HCT116 (cell line): ENCODE results near the gene BRI3BP. TPM values are rescaled to one million over a fixed set of nuclear protein-coding genes. Genes with fewer than 3 reads are reported as not detected.

ENCODE experiments used
- ATAC-seq: fragments of 200-7000 bp; cut with Tn5 transposase; 2 replicates; pipeline ENCODE4 v1.9.1; 2020; ENCODE audit warnings: mild to moderate bottlenecking, moderate library complexity
- BruUV-seq: library from RNA; stranded (reverse); fragments of 400-500 nt; replicated peaks from 2 replicates; lab custom pipeline; 2021; lab: Mats Ljungman, UMichigan
- CTCF ChIA-PET: fragments of 300-600 bp; sonication (Branson Sonifier 250); formaldehyde crosslinking; loops from one replicate; lab custom pipeline; 2021; ENCODE audit warnings: antibody characterized with exemption; lab: Charles Lee
- POLR2A ChIA-PET: fragments of 300-600, 350-600 bp; sonication (Branson Sonifier 250); formaldehyde crosslinking; loops from one replicate; lab custom pipeline; 2021; ENCODE audit warnings: antibody characterized with exemption; lab: Charles Lee
- RAD21 ChIA-PET, 2 experiments: fragments of 300-600 bp; sonication (Branson Sonifier 250); formaldehyde crosslinking; loops; one replicate each; lab custom pipeline; 2023; ENCODE audit warnings: low total read pairs in 2 of 2; ENCODE audit not compliant: uncharacterized antibody in 2 of 2, unreplicated experiment in 2 of 2, low non-redundant PET in 1 of 2; lab: Charles Lee
- DNase-seq: peaks from one replicate; pipeline ENCODE4 v3.0.0-alpha.2; 2010; ENCODE audit warnings: low read depth, low spot score
- H2AFZ ChIP-seq: fragments of 200-600 bp; shearing (Covaris generic), sonication (generic); 2 replicates; pipeline ENCODE4 v1.6.1; 2017; ENCODE audit warnings: low read depth, mixed run types, mixed read lengths, antibody characterized with exemption, low read length; ENCODE audit not compliant: poor library complexity, severe bottlenecking
- H3K27ac ChIP-seq: 2 replicates; pipeline ENCODE4 v1.5.1; 2012; ENCODE audit warnings: low read depth, low read length
- H3K27me3 ChIP-seq: fragments of 200-600 bp; sonication (generic); 2 replicates; pipeline ENCODE4 v1.6.1; 2016; ENCODE audit warnings: mixed run types, low read length, mixed read lengths; ENCODE audit not compliant: insufficient read depth
- H3K36me3 ChIP-seq, 2 experiments: fragments of 200-500 bp in 1 of 2; fragments of 200-600 bp in 1 of 2; sonication (Bioruptor generic) in 1 of 2; sonication (generic) in 1 of 2; 2 replicates each; pipeline versions ENCODE4 v1.5.1 to v1.6.1; 2014 to 2016; ENCODE audit warnings: low read length in 2 of 2, inconsistent platforms in 1 of 2, mixed read lengths in 1 of 2, mixed run types in 1 of 2; ENCODE audit not compliant: insufficient read depth in 2 of 2, control insufficient read depth in 1 of 2
- H3K4me1 ChIP-seq, 2 experiments: fragments of 200-600 bp in 1 of 2; sonication (generic) in 1 of 2; 2 replicates each; pipeline versions ENCODE4 v1.5.1 to v1.6.1; 2012 to 2017; ENCODE audit warnings: low read length in 2 of 2, inconsistent platforms in 1 of 2, mild to moderate bottlenecking in 1 of 2, mixed read lengths in 1 of 2, mixed run types in 1 of 2, moderate library complexity in 1 of 2; ENCODE audit not compliant: insufficient read depth in 2 of 2, control insufficient read depth in 1 of 2
- H3K4me2 ChIP-seq: fragments of 200-600 bp; sonication (generic); 2 replicates; pipeline ENCODE4 v1.6.1; 2017; ENCODE audit warnings: mixed run types, low read length, mixed read lengths
- H3K4me3 ChIP-seq, 2 experiments: fragments of 200-600 bp in 1 of 2; sonication (generic) in 1 of 2; replicated peaks in 1 of 2; 2 replicates each; pipeline ENCODE4 v1.5.1; 2011 to 2016; ENCODE audit warnings: low read length in 2 of 2, control low read depth in 1 of 2, low read depth in 1 of 2, mild to moderate bottlenecking in 1 of 2, mixed read lengths in 1 of 2, mixed run types in 1 of 2
- H3K79me2 ChIP-seq: fragments of 200-600 bp; sonication (generic); 2 replicates; pipeline ENCODE4 v1.6.1; 2017; ENCODE audit warnings: mild to moderate bottlenecking, mixed run types, low read length, moderate library complexity, mixed read lengths; ENCODE audit not compliant: insufficient read depth
- H3K9ac ChIP-seq: fragments of 200-600 bp; sonication (generic); 2 replicates; pipeline ENCODE4 v1.6.1; 2016; ENCODE audit warnings: low read length, mixed read lengths
- H3K9me2 ChIP-seq: fragments of 200-600 bp; sonication (generic), shearing (Covaris generic); 2 replicates; pipeline ENCODE4 v1.6.1; 2017; ENCODE audit warnings: mixed run types, mild to moderate bottlenecking, moderate library complexity; ENCODE audit not compliant: insufficient read depth
- H3K9me3 ChIP-seq, 2 experiments: fragments of 200-500 bp in 1 of 2; fragments of 200-600 bp in 1 of 2; sonication (Bioruptor generic) in 1 of 2; sonication (generic) in 1 of 2; 2 replicates each; pipeline ENCODE4 v1.6.1; 2014 to 2017; ENCODE audit warnings: low read length in 2 of 2, mixed read lengths in 2 of 2, inconsistent platforms in 1 of 2, low read depth in 1 of 2, mild to moderate bottlenecking in 1 of 2, mixed run types in 1 of 2, moderate library complexity in 1 of 2; ENCODE audit not compliant: control insufficient read depth in 1 of 2, insufficient read depth in 1 of 2
- H4K20me1 ChIP-seq: fragments of 200-600 bp; sonication (generic), shearing (Covaris generic); 2 replicates; pipeline ENCODE4 v1.6.1; 2017; ENCODE audit warnings: mixed run types, mild to moderate bottlenecking, moderate library complexity; ENCODE audit not compliant: insufficient read depth
- CEBPB ChIP-seq: IDR thresholded peaks from 2 replicates; pipeline ENCODE4 v1.6.1; 2012; ENCODE audit warnings: low read depth
- EGR1 ChIP-seq: IDR thresholded peaks from 2 replicates; pipeline ENCODE4 v1.6.1; 2012; ENCODE audit warnings: low read depth
- ELF1 ChIP-seq: IDR thresholded peaks from 2 replicates; pipeline ENCODE4 v1.6.1; 2012; ENCODE audit warnings: low read depth, borderline replicate concordance
- EZH2phosphoT487 ChIP-seq: fragments of 200-600 bp; IDR thresholded peaks from 2 replicates; pipeline ENCODE4 v1.6.1; 2018; ENCODE audit warnings: antibody characterized with exemption, borderline replicate concordance
- JUND ChIP-seq: IDR thresholded peaks from 2 replicates; pipeline ENCODE4 v1.6.1; 2012
- SIN3A ChIP-seq: IDR thresholded peaks from 2 replicates; pipeline ENCODE4 v1.6.1; 2012; ENCODE audit warnings: low read depth
- SP1 ChIP-seq: IDR thresholded peaks from 2 replicates; pipeline ENCODE4 v1.6.1; 2012; ENCODE audit warnings: low read depth
- SRF ChIP-seq: IDR thresholded peaks from 2 replicates; pipeline ENCODE4 v1.6.1; 2012; ENCODE audit warnings: low read depth
- intact Hi-C: fragments of 100-400 bp; cut with micrococcal nuclease; formaldehyde crosslinking; loops from 2 replicates; pipeline ENCODE4 v1.10.0; 2022
- total RNA-seq: library from RNA; stranded (reverse); gene quantifications from one replicate; pipeline ENCODE4 v1.2.1, GENCODE V29; 2021; ENCODE audit not compliant: unreplicated experiment
- TF ChIP-seq, protein P1 (sequence below), 3 experiments: fragments of 200-600 bp in 1 of 3; sonication (generic) in 1 of 3; IDR thresholded peaks in 2 of 3; conservative IDR thresholded peaks in 1 of 3; 2 replicates each; pipeline ENCODE4 v1.5.1; 2012 to 2017; ENCODE audit warnings: low read depth in 2 of 3, low read length in 2 of 3, antibody characterized with exemption in 1 of 3, borderline replicate concordance in 1 of 3, control low read depth in 1 of 3, mild to moderate bottlenecking in 1 of 3, mixed read lengths in 1 of 3, mixed run types in 1 of 3, moderate library complexity in 1 of 3; ENCODE audit not compliant: insufficient read depth in 1 of 3
- TF ChIP-seq, protein P2 (sequence below): IDR thresholded peaks from 2 replicates; pipeline ENCODE4 v1.6.1; 2012; ENCODE audit warnings: low read depth

The BRI3BP gene
- total RNA-seq, 1 experiment from 2014 or later: 40.1 TPM

DNA sequence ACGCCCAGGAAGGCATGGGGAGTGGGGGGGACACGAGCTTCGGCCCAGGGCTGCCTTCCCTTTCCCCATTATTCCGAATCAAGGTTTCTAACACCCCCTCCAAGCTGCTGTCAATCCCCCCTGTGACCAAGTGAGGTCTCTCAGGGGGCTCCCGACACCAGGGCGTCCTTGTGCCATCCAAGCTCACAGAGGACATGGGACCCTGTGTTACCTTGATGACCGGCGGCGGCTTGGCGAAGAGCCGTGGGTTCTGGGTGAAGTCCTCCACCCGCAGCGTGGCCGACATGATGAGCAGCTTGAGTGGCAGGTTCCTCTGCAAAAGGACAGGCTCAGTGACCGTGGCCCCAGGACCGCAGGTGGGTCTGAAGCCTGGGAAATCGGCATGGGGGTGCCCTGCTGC, 24.8 kb upstream of the BRI3BP start (continued):
- TF ChIP-seq, protein P1, sequence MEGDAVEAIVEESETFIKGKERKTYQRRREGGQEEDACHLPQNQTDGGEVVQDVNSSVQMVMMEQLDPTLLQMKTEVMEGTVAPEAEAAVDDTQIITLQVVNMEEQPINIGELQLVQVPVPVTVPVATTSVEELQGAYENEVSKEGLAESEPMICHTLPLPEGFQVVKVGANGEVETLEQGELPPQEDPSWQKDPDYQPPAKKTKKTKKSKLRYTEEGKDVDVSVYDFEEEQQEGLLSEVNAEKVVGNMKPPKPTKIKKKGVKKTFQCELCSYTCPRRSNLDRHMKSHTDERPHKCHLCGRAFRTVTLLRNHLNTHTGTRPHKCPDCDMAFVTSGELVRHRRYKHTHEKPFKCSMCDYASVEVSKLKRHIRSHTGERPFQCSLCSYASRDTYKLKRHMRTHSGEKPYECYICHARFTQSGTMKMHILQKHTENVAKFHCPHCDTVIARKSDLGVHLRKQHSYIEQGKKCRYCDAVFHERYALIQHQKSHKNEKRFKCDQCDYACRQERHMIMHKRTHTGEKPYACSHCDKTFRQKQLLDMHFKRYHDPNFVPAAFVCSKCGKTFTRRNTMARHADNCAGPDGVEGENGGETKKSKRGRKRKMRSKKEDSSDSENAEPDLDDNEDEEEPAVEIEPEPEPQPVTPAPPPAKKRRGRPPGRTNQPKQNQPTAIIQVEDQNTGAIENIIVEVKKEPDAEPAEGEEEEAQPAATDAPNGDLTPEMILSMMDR (IDR thresholded peaks at IDR 0.05 in 2 of 3, conservative IDR thresholded peaks at IDR 0.05 in 1 of 3; ENCODE audit: borderline replicate concordance in 1 of 3, insufficient read depth in 1 of 3, low read depth in 2 of 3, low read length in 2 of 3): no peak
- no peak for TF ChIP-seq ELF1

DNA sequence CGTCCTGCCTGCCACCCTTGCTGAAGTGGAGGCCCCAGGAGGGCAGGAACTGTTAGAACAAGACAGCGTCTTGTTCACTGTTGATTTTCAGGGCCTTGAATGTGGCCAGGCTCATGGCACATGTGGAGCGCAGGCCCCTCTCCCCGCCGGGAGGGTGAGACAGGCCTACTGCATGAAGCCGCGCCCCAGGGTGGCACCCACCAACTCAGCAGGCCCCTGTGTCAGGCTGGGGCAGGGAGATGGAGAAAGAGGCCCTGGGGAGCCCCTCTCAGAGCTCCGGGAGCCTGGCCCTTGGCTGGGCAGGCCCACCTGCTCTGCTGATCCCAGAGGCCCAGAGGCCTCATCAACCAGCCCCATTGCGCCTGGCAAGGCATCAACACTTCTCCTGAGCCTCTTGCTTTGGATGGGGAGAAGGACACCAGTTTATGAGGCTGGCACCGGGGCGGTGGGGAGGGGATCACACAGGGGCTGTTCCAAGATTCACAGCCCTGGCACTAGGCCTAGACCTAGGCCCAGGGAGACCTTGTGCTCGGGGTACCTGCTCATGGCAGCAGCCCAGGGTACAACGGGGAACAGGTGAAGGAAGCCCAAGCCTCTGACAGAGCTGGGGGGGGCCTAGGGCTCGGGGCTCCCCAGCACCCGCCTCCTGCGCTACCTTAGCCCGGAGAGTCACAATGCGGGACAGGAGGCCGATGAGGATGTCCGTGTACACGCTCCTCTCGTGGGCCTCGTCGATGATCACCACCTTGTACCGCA, 22.6 kb upstream of the BRI3BP start:
- Histone ChIP-seq H3K27me3 (no peaks in the 10 kb centered on the region), H3K4me1 (no peaks in the 10 kb centered on the region), H3K4me2 (no peak overlapping the region), H4K20me1 (no peaks in the 10 kb centered on the region), H3K27ac (no peak overlapping the region), H3K9me3 (no peaks in the 10 kb centered on the region), H3K9me2 (no peaks in the 10 kb centered on the region), H3K36me3 (peaks cover 13 to 36% of the 10 kb centered on the region in 2 experiments; a peak in 2 of 4 replicates), H2AFZ (no peak overlapping the region), H3K4me3 (no peak overlapping the region), H3K79me2 (no peaks in the 10 kb centered on the region), H3K9ac (no peak overlapping the region)
- TF ChIP-seq SRF (no peak), CEBPB (no peak), EGR1 (no peak), EZH2phosphoT487 (no peak), SIN3A (no peak), SP1 (no peak), JUND (no peak)
- TF ChIP-seq, protein P1 (IDR thresholded peaks at IDR 0.05 in 2 of 3, conservative IDR thresholded peaks at IDR 0.05 in 1 of 3; ENCODE audit: borderline replicate concordance in 1 of 3, insufficient read depth in 1 of 3, low read depth in 2 of 3, low read length in 2 of 3): no peak
- TF ChIP-seq, protein P2, sequence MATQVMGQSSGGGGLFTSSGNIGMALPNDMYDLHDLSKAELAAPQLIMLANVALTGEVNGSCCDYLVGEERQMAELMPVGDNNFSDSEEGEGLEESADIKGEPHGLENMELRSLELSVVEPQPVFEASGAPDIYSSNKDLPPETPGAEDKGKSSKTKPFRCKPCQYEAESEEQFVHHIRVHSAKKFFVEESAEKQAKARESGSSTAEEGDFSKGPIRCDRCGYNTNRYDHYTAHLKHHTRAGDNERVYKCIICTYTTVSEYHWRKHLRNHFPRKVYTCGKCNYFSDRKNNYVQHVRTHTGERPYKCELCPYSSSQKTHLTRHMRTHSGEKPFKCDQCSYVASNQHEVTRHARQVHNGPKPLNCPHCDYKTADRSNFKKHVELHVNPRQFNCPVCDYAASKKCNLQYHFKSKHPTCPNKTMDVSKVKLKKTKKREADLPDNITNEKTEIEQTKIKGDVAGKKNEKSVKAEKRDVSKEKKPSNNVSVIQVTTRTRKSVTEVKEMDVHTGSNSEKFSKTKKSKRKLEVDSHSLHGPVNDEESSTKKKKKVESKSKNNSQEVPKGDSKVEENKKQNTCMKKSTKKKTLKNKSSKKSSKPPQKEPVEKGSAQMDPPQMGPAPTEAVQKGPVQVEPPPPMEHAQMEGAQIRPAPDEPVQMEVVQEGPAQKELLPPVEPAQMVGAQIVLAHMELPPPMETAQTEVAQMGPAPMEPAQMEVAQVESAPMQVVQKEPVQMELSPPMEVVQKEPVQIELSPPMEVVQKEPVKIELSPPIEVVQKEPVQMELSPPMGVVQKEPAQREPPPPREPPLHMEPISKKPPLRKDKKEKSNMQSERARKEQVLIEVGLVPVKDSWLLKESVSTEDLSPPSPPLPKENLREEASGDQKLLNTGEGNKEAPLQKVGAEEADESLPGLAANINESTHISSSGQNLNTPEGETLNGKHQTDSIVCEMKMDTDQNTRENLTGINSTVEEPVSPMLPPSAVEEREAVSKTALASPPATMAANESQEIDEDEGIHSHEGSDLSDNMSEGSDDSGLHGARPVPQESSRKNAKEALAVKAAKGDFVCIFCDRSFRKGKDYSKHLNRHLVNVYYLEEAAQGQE: no peak
- CTCF ChIA-PET: no interaction called here
- RAD21 ChIA-PET: no interaction called here
- no TSS peak for BruUV-seq
- intact Hi-C loops: no loop called here
- DNase-seq (no peak), ATAC-seq (no peak)
- POLR2A ChIA-PET: no interaction called here
